Measurements from ENCODE around the gene HCST.
A peak's percentile ranks its signal among the peaks of the same experiment; 100 is the strongest.
"Not testable (repeated sequence)": the region's sequence is repeated elsewhere in the genome, so short reads cannot be mapped to it uniquely, and the experiment has no call there.

HCST gene

GRCh38 chr19:35904311-35905068, 2.2 kb downstream of the HCST start:
- no peak for DNase-seq (ENCODE audit: low read depth)

- no peak for DNase-seq (ENCODE audit: low read depth)
Observed at GRCh38 chr19:35905178-35905727, 2.9 kb downstream of the HCST start.

GRCh38 chr19:35907377-35907745, 5.0 kb downstream of the HCST start:
- no peak for DNase-seq (ENCODE audit: low read depth)

GRCh38 chr19:35908010-35908441, 5.7 kb downstream of the HCST start, which contains the start of gene TYROBP:
Gene TYROBP, minus strand, starts transcription at chr19:35908295. Its CDS starts 67 bp downstream, at chr19:35908228.
- no peak for DNase-seq (ENCODE audit: low read depth)

GRCh38 chr19:35908973-35909683, 6.8 kb downstream of the HCST start:
- no peak for DNase-seq (ENCODE audit: low read depth)

GRCh38 chr19:35909684-35910035, 7.3 kb downstream of the HCST start:
- no peak for DNase-seq (ENCODE audit: low read depth)

- not testable (repeated sequence) for DNase-seq (ENCODE audit: low read depth)
Observed at GRCh38 chr19:35910355-35910754, 8.0 kb downstream of the HCST start.

GRCh38 chr19:35911173-35911572, 8.8 kb downstream of the HCST start:
- no peak for DNase-seq (ENCODE audit: low read depth)

GRCh38 chr19:35911790-35912189, 9.5 kb downstream of the HCST start:
- DNase-seq (ENCODE audit: low read depth), result no peak

GRCh38 chr19:35913589-35913988, 11.3 kb downstream of the HCST start:
- no peak for DNase-seq (ENCODE audit: low read depth)

- DNase-seq (ENCODE audit: low read depth), result no peak
Observed at GRCh38 chr19:35915443-35915842, 13.1 kb downstream of the HCST start.

- no peak for DNase-seq (ENCODE audit: low read depth)
Observed at GRCh38 chr19:35919306-35919705, 17.0 kb downstream of the HCST start.

GRCh38 chr19:35921012-35921411, 18.7 kb downstream of the HCST start:
- no peak for DNase-seq (ENCODE audit: low read depth)

GRCh38 chr19:35925501-35925900, 23.2 kb downstream of the HCST start:
- no peak for DNase-seq (ENCODE audit: low read depth)

- no peak for DNase-seq (ENCODE audit: low read depth)
Observed at GRCh38 chr19:35928507-35928906, 26.2 kb downstream of the HCST start.

- no peak for DNase-seq (ENCODE audit: low read depth)
Observed at GRCh38 chr19:35929876-35930275, 27.5 kb downstream of the HCST start.

GRCh38 chr19:35931161-35931873, 29.0 kb downstream of the HCST start:
- DNase-seq (ENCODE audit: low read depth), result peak; percentile 98

GRCh38 chr19:35931874-35932202, 29.5 kb downstream of the HCST start:
- no peak for DNase-seq (ENCODE audit: low read depth)

GRCh38 chr19:35932291-35932936, 30.1 kb downstream of the HCST start:
- no peak for DNase-seq (ENCODE audit: low read depth)

- DNase-seq (ENCODE audit: low read depth), result peak; percentile 53
Observed at GRCh38 chr19:35935911-35936737, 33.8 kb downstream of the HCST start, which contains the start of gene LRFN3. Gene LRFN3, plus strand, starts transcription at chr19:35936374. Its CDS starts 3,052 bp downstream, at chr19:35939426.

- DNase-seq (ENCODE audit: low read depth), result no peak
Observed at GRCh38 chr19:35936738-35937268, 34.5 kb downstream of the HCST start.
